Breast epithelium (tissue), 4 donors: ENCODE results near the gene TCTN2. TPM values are rescaled to one million over a fixed set of nuclear protein-coding genes. Genes with fewer than 3 reads are reported as not detected.

Experiments
- DNase-seq, 2 donors: peaks; one replicate each; pipeline ENCODE4 v3.0.0-alpha.2; 2019; ENCODE audit warnings: low spot score in 2 of 2
- H3K27ac ChIP-seq, 2 donors: fragments of 200-600 bp; sonication (generic) in 1 of 2; one replicate each; pipeline ENCODE4 v1.5.1; 2016 to 2019; ENCODE audit warnings: mild to moderate bottlenecking in 1 of 2
- H3K27me3 ChIP-seq, 2 donors: fragments of 200-600 bp; sonication (generic) in 1 of 2; one replicate each; pipeline versions ENCODE4 v1.5.1 to v1.6.0; 2017 to 2019; ENCODE audit warnings: control low read depth in 1 of 2, mild to moderate bottlenecking in 1 of 2
- H3K36me3 ChIP-seq: fragments of 200-600 bp; one replicate; pipeline ENCODE4 v1.5.1; 2019
- H3K4me1 ChIP-seq, 2 donors: fragments of 200-600 bp; sonication (generic); one replicate each; pipeline ENCODE4 v1.5.1; 2016 to 2019; ENCODE audit warnings: control low read depth in 1 of 2
- H3K4me3 ChIP-seq, 3 donors: fragments of 200-600 bp; sonication (generic); 1 replicate in 2 of 3; 2 replicates in 1 of 3; pipeline ENCODE4 v1.5.1; 2016 to 2019; ENCODE audit warnings: mild to moderate bottlenecking in 3 of 3, moderate library complexity in 2 of 3
- H3K9me3 ChIP-seq, 2 donors: fragments of 200-600 bp; sonication (generic) in 1 of 2; one replicate each; pipeline ENCODE4 v1.5.1; 2016 to 2019; ENCODE audit warnings: control low read depth in 1 of 2
- CTCF ChIP-seq, 3 donors: fragments of 450-650 bp; IDR thresholded peaks; one replicate each; pipeline ENCODE4 v1.5.1; 2016 to 2017; ENCODE audit warnings: antibody characterized with exemption in 3 of 3, mild to moderate bottlenecking in 3 of 3, moderate library complexity in 3 of 3
- POLR2A ChIP-seq: fragments of 450-650 bp; IDR thresholded peaks from one replicate; pipeline ENCODE4 v1.6.1; 2016; ENCODE audit warnings: antibody characterized with exemption, mild to moderate bottlenecking, moderate library complexity
- POLR2AphosphoS5 ChIP-seq, 3 donors: sonication (generic); formaldehyde crosslinking; IDR thresholded peaks; one replicate each; pipeline ENCODE4 v1.6.1; 2017; ENCODE audit warnings: antibody characterized with exemption in 3 of 3
- intact Hi-C: fragments of 100-400 bp; cut with DNase I; formaldehyde crosslinking; loops from one replicate; pipeline ENCODE4 v1.15.1; 2023; ENCODE audit warnings: low total_unique reads
- total RNA-seq, 3 donors: library from RNA; depleted of rRNA; stranded (reverse); fragments of >200 nt; gene quantifications; one replicate each; pipeline ENCODE4 v1.1.0, GENCODE V29; 2016

The TCTN2 gene
- total RNA-seq, 3 donors from 2014 or later = 11.5 to 22.2 (median 13.1) TPM

GRCh38 chr12:123732251-123732650, 61.3 kb downstream of the TCTN2 start:
- no peak for DNase-seq
- H3K36me3 ChIP-seq = no peaks in the 10 kb centered on the region

GRCh38 chr12:123733229-123733628, 62.3 kb downstream of the TCTN2 start:
- H3K4me3 ChIP-seq = no peak overlapping the region
- H3K27me3 ChIP-seq = no peaks in the 10 kb centered on the region
- H3K27ac ChIP-seq = no peak overlapping the region
- no peaks in the 10 kb centered on the region for H3K4me1 ChIP-seq
- TF ChIP-seq POLR2A (no peak), POLR2AphosphoS5 (IDR thresholded peaks at IDR 0.05) (no peak), CTCF (IDR thresholded peaks at IDR 0.05) (no peak)
- DNase-seq = no peak
- no peaks in the 10 kb centered on the region for H3K9me3 ChIP-seq
- H3K36me3 ChIP-seq = no peaks in the 10 kb centered on the region
- intact Hi-C loops = no loop called here

More at GRCh38 chr12:123732251-123732650, 61.3 kb downstream of the TCTN2 start:
- intact Hi-C loops = no loop called here
- Histone ChIP-seq H3K4me3 (no peak overlapping the region), H3K9me3 (no peaks in the 10 kb centered on the region), H3K27ac (no peak overlapping the region), H3K4me1 (no peaks in the 10 kb centered on the region), H3K27me3 (no peaks in the 10 kb centered on the region)
- TF ChIP-seq CTCF (IDR thresholded peaks at IDR 0.05) (no peak), POLR2AphosphoS5 (IDR thresholded peaks at IDR 0.05) (no peak), POLR2A (no peak)

- Histone ChIP-seq H3K27ac (no peak overlapping the region), H3K36me3 (no peaks in the 10 kb centered on the region), H3K4me1 (no peaks in the 10 kb centered on the region), H3K4me3 (no peak overlapping the region), H3K27me3 (no peaks in the 10 kb centered on the region), H3K9me3 (no peaks in the 10 kb centered on the region)
- no peak for TF ChIP-seq POLR2AphosphoS5 (IDR thresholded peaks at IDR 0.05)
- TF ChIP-seq POLR2A = no peak
- no peak for TF ChIP-seq CTCF (IDR thresholded peaks at IDR 0.05)
- intact Hi-C loops = loop anchor here (2.0 kb wide), 1 partner anchor 67 kb away; no protein-coding TSS in a partner anchor
- no peak for DNase-seq
Measured at GRCh38 chr12:123734268-123734667, 63.4 kb downstream of the TCTN2 start.

GRCh38 chr12:123741937-123742572, 71.1 kb downstream of the TCTN2 start:
- intact Hi-C loops = no loop called here
- Histone ChIP-seq H3K36me3 (peaks cover 4% of the 10 kb centered on the region), H3K9me3 (no peaks in the 10 kb centered on the region), H3K27ac (no peak overlapping the region), H3K4me3 (no peak overlapping the region), H3K4me1 (no peaks in the 10 kb centered on the region), H3K27me3 (no peaks in the 10 kb centered on the region)
- no peak for TF ChIP-seq POLR2A
- TF ChIP-seq CTCF (IDR thresholded peaks at IDR 0.05) = no peak
- no peak for TF ChIP-seq POLR2AphosphoS5 (IDR thresholded peaks at IDR 0.05)
- DNase-seq = no peak

GRCh38 chr12:123743002-123743401, 72.1 kb downstream of the TCTN2 start:
- H3K36me3 ChIP-seq = peaks cover 4% of the 10 kb centered on the region
- intact Hi-C loops = no loop called here

More at GRCh38 chr12:123743002-123743401, 72.1 kb downstream of the TCTN2 start:
- TF ChIP-seq CTCF (IDR thresholded peaks at IDR 0.05) = no peak
- no peak for TF ChIP-seq POLR2AphosphoS5 (IDR thresholded peaks at IDR 0.05)
- Histone ChIP-seq H3K4me1 (no peaks in the 10 kb centered on the region), H3K27me3 (no peaks in the 10 kb centered on the region), H3K9me3 (no peaks in the 10 kb centered on the region), H3K27ac (no peak overlapping the region), H3K4me3 (no peak overlapping the region)
- no peak for DNase-seq
